Thyroid gland (tissue), 4 donors: ENCODE results near the gene TMEM132D.

Experiments
- POLR2A ChIP-seq, 2 donors: fragments of 450-650 bp; IDR thresholded peaks; one replicate each; pipeline ENCODE4 v1.6.1; 2017; ENCODE audit warnings: antibody characterized with exemption in 2 of 2, mild to moderate bottlenecking in 2 of 2, moderate library complexity in 1 of 2
- TF ChIP-seq, protein P1 (sequence below), 6 experiments: fragments of 200-600 bp in 3 of 6; fragments of 450-650 bp in 3 of 6; sonication (generic) in 3 of 6; IDR thresholded peaks; one replicate each; pipeline ENCODE4 v1.5.1; 2016 to 2019; ENCODE audit warnings: antibody characterized with exemption in 6 of 6, mild to moderate bottlenecking in 2 of 6, inconsistent platforms in 1 of 6, moderate library complexity in 1 of 6

DNA sequence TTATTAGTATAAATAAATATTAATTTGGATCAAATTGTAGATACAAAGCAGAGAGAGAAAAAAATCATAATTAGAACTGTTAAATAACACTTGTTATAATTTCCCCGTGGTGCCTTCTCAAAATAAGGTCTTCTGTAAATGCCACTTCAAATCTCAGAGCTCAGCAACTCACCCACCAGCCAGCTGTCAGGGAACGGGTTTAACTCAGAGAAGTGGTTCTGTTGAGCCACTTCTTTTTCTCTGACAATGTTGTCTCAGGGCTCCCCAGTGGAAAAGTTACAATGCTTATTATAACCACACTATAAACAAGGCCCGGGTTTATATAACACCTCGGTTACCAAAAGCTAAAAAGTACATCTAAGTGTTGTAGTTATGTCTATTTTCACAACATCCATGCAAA is 598.0 kb downstream of the TMEM132D start:
- TF ChIP-seq POLR2A (IDR thresholded peaks at IDR 0.05) = no peak
- TF ChIP-seq, protein P1, sequence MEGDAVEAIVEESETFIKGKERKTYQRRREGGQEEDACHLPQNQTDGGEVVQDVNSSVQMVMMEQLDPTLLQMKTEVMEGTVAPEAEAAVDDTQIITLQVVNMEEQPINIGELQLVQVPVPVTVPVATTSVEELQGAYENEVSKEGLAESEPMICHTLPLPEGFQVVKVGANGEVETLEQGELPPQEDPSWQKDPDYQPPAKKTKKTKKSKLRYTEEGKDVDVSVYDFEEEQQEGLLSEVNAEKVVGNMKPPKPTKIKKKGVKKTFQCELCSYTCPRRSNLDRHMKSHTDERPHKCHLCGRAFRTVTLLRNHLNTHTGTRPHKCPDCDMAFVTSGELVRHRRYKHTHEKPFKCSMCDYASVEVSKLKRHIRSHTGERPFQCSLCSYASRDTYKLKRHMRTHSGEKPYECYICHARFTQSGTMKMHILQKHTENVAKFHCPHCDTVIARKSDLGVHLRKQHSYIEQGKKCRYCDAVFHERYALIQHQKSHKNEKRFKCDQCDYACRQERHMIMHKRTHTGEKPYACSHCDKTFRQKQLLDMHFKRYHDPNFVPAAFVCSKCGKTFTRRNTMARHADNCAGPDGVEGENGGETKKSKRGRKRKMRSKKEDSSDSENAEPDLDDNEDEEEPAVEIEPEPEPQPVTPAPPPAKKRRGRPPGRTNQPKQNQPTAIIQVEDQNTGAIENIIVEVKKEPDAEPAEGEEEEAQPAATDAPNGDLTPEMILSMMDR (IDR thresholded peaks at IDR 0.05) = no peak
